ENCODE results near the gene ZRANB1.
"Not testable (repeated sequence)": the region's sequence is repeated elsewhere in the genome, so short reads cannot be mapped to it uniquely, and the experiment has no call there.

- TF ChIP-seq, protein P1, sequence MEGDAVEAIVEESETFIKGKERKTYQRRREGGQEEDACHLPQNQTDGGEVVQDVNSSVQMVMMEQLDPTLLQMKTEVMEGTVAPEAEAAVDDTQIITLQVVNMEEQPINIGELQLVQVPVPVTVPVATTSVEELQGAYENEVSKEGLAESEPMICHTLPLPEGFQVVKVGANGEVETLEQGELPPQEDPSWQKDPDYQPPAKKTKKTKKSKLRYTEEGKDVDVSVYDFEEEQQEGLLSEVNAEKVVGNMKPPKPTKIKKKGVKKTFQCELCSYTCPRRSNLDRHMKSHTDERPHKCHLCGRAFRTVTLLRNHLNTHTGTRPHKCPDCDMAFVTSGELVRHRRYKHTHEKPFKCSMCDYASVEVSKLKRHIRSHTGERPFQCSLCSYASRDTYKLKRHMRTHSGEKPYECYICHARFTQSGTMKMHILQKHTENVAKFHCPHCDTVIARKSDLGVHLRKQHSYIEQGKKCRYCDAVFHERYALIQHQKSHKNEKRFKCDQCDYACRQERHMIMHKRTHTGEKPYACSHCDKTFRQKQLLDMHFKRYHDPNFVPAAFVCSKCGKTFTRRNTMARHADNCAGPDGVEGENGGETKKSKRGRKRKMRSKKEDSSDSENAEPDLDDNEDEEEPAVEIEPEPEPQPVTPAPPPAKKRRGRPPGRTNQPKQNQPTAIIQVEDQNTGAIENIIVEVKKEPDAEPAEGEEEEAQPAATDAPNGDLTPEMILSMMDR (IDR thresholded peaks at IDR 0.05) = not testable (repeated sequence)
- not testable (repeated sequence) for TF ChIP-seq POLR2A (IDR thresholded peaks at IDR 0.05)
Measured at GRCh38 chr10:124988753-124989152, 46.8 kb downstream of the ZRANB1 start.

Data from testis (tissue), 2 donors.